ENCODE measurements around the gene CHRDL2.
A peak's percentile ranks its signal among the peaks of the same experiment; 100 is the strongest.
"Not testable (repeated sequence)": the region's sequence is repeated elsewhere in the genome, so short reads cannot be mapped to it uniquely, and the experiment has no call there.

Gene CHRDL2, protein sequence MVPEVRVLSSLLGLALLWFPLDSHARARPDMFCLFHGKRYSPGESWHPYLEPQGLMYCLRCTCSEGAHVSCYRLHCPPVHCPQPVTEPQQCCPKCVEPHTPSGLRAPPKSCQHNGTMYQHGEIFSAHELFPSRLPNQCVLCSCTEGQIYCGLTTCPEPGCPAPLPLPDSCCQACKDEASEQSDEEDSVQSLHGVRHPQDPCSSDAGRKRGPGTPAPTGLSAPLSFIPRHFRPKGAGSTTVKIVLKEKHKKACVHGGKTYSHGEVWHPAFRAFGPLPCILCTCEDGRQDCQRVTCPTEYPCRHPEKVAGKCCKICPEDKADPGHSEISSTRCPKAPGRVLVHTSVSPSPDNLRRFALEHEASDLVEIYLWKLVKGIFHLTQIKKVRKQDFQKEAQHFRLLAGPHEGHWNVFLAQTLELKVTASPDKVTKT

DNA sequence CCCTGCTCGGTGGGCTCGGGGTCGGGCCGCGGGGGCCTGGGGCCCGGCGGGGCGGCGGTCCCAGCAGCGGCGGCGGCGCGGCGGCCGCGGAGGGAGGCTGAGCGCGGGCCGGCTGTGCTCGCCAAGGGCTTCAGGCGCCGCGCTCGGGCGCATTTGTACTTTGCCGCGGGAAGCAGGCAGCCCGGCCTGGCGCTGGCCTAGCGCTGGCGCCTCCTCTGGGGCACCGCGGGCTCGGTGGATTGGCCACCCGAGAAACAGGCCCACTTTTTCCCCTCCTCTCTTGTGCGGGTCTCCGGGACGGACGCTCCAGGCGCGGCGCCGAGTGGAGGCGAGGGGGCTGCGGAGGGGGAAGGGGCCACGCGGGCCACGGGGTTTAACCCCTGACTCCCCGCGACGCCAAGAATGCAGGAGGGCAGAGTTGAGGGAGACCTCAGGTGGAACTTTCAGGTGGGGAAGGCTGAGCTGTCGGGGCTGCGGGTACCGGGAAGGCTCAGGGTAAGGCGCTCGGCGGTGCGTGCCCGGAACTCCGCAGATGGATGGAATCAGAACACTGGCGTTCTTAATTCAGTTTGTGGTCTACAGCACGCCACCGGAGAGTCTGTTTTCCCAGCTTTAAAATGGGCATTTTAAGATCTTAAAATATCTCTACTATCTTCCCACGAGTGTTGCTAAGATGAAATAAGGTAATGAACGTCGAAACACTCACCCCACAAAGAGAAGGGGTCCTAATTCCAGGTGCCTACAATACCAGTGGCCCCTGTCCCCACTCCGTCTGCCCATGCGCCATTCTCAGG, at the start of gene CHRDL2:
Gene CHRDL2 (minus strand): TSS at position 126 of the 794 bp plus-strand sequence. CDS start 538 bp downstream, outside the sequence.
- no peak for DNase-seq

GRCh38 chr11:74780248-74781005, 49.2 kb upstream of the CHRDL2 start:
- no peak for DNase-seq

GRCh38 chr11:74778581-74778980, 47.4 kb upstream of the CHRDL2 start:
- DNase-seq = no peak

DNA sequence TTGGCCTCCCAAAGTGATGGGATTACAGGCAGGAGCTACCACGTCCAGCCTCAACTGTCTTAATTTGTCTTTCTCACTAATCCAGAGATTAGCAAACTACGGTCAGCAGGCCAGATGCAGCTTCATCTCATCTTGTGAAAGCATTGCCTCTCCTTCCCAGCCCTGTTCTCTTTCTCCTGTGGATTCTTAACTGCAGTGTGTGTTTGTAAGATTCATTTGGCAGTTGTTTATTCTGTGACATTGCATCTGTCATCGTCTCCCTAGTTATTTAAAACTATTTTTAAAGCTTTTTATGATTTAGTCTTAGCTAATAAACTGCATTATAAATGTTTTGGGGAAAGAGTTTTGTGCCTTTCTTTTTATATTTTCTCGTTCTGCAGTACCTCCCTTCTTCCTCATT, 46.7 kb upstream of the CHRDL2 start:
- DNase-seq = no peak

DNA sequence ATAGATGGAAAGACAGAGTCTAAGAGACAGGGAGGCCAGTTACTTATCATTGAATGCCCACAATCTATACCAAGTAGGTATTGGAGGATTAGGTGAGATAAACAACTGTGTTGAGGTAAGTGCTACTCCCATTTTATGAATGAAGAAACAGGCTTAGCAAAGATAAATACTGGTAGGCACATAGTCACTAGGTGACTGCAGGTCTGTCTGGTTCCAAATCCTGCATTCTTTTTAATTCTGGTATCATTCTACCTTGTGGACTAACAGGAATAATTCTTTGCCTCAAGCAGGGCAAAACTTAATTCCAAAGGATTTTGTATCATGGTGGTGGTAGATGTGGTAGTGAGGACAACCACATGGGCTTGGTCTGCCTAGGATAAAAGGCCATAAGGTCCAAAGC, 45.8 kb upstream of the CHRDL2 start:
- DNase-seq = no peak

DNA sequence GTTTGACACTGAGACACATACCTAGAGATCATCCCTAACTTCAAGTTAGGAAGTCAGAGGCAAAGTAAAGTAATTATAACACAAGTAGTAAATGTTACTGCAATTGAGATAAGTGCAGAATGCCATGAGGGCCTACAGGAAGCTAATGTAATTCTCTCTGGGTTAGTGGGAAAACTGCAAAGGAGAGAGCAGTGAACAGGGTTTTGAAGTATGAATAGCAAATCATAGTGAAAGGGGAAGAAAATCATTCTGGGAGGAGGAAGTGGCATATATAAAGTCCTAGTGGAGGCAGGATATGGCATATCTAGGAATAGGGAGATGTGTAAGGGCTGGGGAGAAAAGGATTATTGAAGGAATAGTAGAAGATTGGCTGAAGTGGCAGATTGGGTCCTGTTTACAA, 45.3 kb upstream of the CHRDL2 start:
- no peak for DNase-seq

- no peak for DNase-seq
Measured at GRCh38 chr11:74775762-74776161, 44.5 kb upstream of the CHRDL2 start.

- DNase-seq = no peak
Measured at GRCh38 chr11:74773476-74773875, 42.2 kb upstream of the CHRDL2 start.

DNA sequence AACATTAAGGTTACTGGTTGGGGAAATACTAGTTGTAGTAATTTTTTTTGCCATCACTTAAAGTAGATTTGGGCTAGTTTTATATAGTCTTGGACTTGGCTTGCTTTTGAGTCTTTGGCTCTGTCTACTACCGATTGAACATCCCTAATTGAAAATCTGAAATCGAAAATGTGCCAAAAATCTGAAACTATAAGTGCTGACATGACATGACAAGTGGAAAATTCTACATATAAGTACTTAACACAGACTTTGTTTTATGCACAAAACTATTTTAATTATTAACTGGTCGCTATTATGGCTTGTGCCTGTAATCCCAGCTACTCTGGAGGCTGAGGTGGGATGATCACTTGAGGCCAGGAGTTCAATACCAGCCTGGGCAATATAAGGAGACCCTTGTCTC, 39.9 kb upstream of the CHRDL2 start:
- no peak for DNase-seq

DNA sequence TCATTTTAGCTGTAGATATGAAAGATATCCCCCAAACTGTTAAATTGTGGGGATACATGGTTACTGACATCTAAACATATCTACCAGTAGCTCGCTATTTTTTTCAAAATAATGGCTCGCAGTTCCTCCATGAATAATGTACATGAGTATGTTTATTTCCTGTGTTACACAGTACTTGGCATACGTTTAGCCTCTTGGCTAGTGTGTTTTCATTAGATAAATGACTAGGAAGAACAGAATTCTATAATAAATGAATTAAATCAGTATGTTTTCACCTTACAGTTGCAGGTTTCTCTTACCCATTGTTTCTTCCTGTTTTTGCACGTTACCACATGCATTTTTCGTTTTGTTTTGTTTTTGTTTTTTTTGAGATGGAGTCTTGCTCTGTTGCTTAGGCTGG, 39.2 kb upstream of the CHRDL2 start:
- no peak for DNase-seq

- no peak for DNase-seq
Measured at GRCh38 chr11:74769055-74769707, 38.0 kb upstream of the CHRDL2 start.

DNA sequence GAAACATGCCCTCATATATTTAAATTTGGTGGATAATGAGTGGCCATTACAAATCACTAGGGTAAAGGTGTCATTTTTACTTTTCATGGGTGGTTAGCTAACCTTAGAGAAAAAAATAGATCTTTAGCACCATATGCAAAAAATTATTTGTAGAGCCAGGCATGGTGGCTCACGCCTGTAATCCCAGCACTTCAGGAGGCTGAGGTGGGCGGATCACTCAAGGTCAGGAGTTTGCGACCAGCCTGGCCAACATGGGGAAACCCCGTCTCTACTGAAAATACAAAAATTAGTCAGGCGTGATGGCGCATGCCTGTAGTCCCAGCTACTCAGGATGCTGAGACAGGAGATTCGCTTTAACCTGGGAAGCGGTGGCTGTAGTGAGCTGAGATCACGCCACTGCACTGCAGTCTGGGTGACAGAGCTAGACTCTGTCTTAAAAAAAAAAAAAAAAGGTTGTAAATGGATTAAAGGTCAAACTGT, 37.0 kb upstream of the CHRDL2 start:
- DNase-seq = peak; percentile 81

- no peak for DNase-seq
Measured at GRCh38 chr11:74766905-74767304, 35.7 kb upstream of the CHRDL2 start.

DNA sequence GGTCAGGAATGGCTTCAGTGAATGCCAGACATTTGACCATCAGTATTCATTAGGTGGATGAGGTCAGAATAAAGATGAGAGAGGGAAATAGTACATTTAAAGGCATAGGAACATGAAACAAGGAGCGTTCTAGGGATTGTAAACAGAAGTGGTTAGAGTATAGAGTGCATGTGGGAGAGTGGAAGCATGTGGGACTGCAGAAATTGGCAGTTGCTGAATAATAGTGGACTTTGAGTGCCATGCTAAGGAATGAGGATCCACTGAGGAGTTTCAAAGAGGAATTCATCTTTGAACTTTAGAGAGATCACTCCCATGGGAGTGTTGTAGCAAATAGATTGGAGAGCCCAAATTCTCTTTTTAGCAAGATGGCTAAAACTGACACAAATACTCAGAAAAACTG, 25.3 kb upstream of the CHRDL2 start:
- DNase-seq = no peak

- no peak for DNase-seq
Measured at GRCh38 chr11:74755395-74755995, 24.3 kb upstream of the CHRDL2 start.

DNA sequence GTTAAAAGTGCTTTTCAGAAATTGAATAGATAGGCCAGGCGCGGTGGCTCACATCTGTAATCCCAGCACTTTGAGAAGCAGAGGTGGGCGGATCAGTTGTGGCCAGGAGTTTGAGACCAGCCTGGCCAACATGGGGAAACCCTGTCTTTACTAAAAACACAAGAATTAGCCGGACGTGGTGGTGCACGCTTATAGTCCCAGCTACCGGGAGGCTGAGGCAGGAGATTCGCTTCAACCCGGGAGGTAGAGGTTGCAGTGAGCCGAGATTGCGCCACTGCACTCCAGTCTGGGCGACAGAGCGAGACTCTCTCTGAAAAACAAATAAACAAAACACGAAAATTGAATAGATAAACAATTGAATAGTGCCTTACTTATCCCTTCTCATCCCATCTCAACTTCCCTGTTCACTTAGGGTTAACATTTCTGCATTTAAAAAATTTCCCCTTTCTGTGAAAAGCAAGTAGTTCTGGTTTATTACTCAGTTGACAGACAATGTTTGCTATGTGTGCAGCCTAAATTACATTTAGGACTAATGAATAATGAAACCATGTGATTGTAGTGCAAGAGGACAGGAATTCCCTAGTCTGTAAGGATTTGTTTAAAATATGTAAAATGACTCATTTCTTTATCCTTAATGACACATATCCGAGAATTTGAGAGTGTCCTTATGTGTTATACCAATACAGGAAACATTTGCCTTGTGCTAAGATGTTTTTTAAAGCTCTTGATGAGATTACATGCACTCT, 23.5 kb upstream of the CHRDL2 start:
- peak; percentile 22 for DNase-seq

DNA sequence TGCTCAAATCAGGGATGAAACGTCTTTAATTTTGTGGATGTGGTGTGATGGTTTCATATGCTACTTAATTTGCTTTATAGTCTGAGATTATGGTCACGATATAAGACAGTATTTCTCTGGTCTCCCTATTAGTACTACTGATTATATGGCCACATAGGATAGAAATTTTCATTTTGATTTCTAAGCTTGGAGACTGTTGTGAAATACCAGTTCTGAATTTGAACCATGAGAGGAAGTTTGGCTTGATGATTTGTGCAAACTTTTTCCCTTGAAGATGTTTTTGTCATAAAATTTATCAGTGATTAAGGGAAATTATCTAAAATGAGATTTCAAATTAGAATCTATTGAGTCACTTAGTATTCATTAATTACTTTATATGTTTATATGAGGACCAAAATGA, 20.1 kb upstream of the CHRDL2 start:
- DNase-seq = no peak

- DNase-seq = not testable (repeated sequence)
Measured at GRCh38 chr11:74750598-74750997, 19.4 kb upstream of the CHRDL2 start.

GRCh38 chr11:74749965-74750296, 18.7 kb upstream of the CHRDL2 start:
- DNase-seq = no peak

DNA sequence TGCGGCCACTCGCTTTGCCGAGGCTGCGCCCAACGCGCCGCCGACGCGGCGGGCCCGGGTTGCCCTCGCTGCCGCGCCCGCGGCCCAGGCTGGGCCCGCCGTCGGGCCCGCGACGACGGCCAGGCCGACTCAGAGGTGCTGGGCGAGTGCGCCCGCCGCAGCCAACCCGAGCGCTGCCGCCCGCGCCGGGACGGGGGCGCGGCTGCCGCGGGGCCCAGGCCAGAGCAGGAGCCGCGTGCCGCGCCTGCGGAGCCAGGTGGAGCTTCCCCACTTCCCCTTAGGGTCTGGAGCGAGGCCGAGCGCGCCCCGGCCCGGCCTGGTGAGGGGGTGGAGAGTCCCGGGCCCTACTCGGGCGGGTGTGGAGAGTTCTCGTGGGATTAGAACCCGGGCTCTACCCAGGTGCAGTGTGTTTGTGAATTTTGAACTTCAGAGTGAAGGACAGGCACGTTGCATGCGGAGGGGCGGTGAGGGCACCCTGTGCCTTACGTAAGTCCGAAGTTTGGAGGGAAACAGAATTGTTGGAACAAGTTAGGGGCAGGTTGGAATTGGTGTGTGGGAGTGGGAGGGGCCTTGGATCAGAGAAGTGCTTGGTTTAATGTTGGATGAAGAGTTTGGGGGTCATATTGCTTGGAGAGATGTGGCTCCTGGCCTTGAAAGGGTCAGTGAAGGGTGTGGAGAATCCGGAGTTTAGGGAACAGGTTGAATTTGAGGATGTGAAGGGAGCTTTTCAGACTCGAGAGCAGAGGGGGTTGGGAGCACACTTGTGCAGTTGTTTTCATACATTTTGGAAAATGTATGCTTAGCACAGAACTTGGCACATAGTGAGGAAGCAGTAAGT, 18.1 kb upstream of the CHRDL2 start:
- DNase-seq = peak; percentile 66
